Neutrophil (primary cell): Measurements from ENCODE around the gene ADI1.

Source experiments
- H3K27ac ChIP-seq: fragments of 200-600 bp; sonication (generic); 2 replicates; pipeline ENCODE4 v1.5.1; 2016; ENCODE audit warnings: mild to moderate bottlenecking, moderate library complexity
- H3K27me3 ChIP-seq: fragments of 200-600 bp; sonication (generic); 2 replicates; pipeline ENCODE4 v1.6.0; 2016; ENCODE audit warnings: mild to moderate bottlenecking
- H3K36me3 ChIP-seq: fragments of 200-600 bp; sonication (generic); 2 replicates; pipeline ENCODE4 v1.5.1; 2017
- H3K4me1 ChIP-seq, 2 experiments: fragments of 200-600 bp in 1 of 2; sonication (generic) in 1 of 2; 1 replicate in 1 of 2; 2 replicates in 1 of 2; pipeline versions ENCODE4 v1.5.1 to v1.6.1; 2013 to 2016; ENCODE audit warnings: low read depth in 1 of 2, low read length in 1 of 2, mild to moderate bottlenecking in 1 of 2, moderate library complexity in 1 of 2; ENCODE audit not compliant: control insufficient read depth in 1 of 2, insufficient read depth in 1 of 2
- H3K4me3 ChIP-seq, 2 experiments: fragments of 200-600 bp in 1 of 2; sonication (generic) in 1 of 2; 1 replicate in 1 of 2; 2 replicates in 1 of 2; pipeline ENCODE4 v1.5.1; 2013 to 2016; ENCODE audit warnings: low read depth in 1 of 2, low read length in 1 of 2, mild to moderate bottlenecking in 1 of 2, moderate library complexity in 1 of 2
- H3K9me3 ChIP-seq: fragments of 200-600 bp; sonication (generic); 2 replicates; pipeline ENCODE4 v1.5.1; 2016
- CTCF ChIP-seq: fragments of 200-600 bp; sonication (generic); IDR thresholded peaks from 2 replicates; pipeline ENCODE4 v1.5.1; 2016; ENCODE audit warnings: antibody characterized with exemption

The ADI1 gene

DNA sequence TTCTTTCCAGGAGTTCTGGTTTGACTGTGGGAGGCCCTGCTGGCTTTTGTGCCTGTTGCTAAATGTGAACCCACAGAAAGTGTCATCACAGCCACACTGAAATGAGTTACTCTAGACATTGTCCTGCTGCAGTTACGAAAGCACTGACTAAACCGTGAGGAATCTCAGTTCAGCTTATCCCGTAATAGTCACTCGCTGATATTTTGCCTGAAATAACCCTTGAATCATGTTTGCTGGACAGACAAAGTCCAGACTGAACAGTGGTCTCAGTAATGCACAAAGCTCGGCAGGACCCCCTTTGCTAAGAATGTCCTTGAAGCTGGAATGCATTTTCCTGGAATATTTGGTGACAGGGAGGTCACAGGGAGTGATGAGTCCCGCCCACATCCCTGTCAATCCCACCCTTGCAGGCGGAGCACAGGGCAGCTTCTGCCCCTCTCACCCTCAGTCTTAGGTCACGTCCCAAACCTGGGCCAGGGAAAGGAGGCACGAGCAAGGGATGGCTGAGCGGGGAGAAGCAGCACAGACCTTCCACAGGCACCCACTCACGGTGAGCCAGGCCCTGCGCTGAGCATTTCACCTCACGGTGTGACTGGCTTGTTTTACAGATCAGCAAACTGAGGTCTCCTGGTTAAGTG is 53.4 kb downstream of the ADI1 start:
- Histone ChIP-seq H3K9me3 (no peaks in the 10 kb centered on the region), H3K27me3 (no peaks in the 10 kb centered on the region), H3K4me1 (no peaks in the 10 kb centered on the region), H3K36me3 (peaks cover 95% of the 10 kb centered on the region), H3K27ac (no peak overlapping the region), H3K4me3 (no peak overlapping the region)
- TF ChIP-seq CTCF = no peak

DNA sequence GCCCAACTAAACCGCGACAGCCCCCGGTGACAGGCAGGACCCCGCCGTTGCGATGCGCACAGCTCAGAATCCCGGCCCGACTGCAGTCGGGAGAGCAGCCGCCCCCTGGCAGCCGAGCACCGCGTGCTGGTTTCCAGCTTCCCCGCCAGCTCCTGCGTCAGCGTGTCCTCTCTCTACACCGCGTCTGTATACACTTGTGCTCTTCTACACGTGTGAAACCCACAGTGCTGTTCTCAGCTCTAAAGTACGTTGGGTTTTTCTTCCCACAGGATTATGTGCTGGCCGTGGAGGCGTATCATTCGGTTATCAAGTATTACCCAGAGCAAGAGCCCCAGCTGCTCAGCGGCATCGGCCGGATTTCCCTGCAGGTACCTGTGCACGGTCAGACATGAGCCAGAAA is 54.0 kb downstream of the ADI1 start:
- no peak overlapping the region for H3K4me3 ChIP-seq
- peaks cover 93% of the 10 kb centered on the region for H3K36me3 ChIP-seq
- H3K9me3 ChIP-seq = no peaks in the 10 kb centered on the region
- H3K27me3 ChIP-seq = no peaks in the 10 kb centered on the region
- no peak overlapping the region for H3K27ac ChIP-seq
- no peaks in the 10 kb centered on the region for H3K4me1 ChIP-seq
- TF ChIP-seq CTCF = no peak

GRCh38 chr2:3464401-3465005 is 54.8 kb downstream of the ADI1 start:
- Histone ChIP-seq H3K9me3 (no peaks in the 10 kb centered on the region), H3K4me3 (no peak overlapping the region), H3K4me1 (no peaks in the 10 kb centered on the region), H3K27ac (no peak overlapping the region), H3K36me3 (peaks cover 87% of the 10 kb centered on the region), H3K27me3 (no peaks in the 10 kb centered on the region)
- TF ChIP-seq CTCF = no peak

DNA sequence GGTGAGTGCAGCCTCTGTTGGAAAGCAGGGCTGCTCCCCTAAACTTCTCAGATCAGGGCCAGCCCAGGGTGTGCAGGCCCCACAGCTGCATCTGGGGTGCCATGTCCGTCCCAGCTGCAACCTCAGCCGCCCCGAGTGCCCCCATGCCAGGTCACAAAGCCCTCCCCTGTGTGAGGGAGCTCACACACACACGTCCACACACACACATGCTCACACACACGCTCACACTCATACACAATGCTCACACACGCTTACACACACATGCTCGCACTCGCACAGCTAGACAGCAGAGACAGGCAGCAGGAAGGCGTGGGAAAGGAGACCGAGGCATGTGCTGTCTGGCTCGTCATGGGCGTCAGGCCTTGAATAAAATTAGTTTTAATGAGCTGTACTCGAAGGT is 55.4 kb downstream of the ADI1 start:
- Histone ChIP-seq H3K9me3 (no peaks in the 10 kb centered on the region), H3K4me1 (no peaks in the 10 kb centered on the region), H3K36me3 (peaks cover 87% of the 10 kb centered on the region), H3K4me3 (no peak overlapping the region), H3K27me3 (no peaks in the 10 kb centered on the region), H3K27ac (no peak overlapping the region)
- TF ChIP-seq CTCF = no peak

GRCh38 chr2:3463186-3463835 is 56.0 kb downstream of the ADI1 start:
- no peak overlapping the region for H3K27ac ChIP-seq
- H3K36me3 ChIP-seq = peaks cover 87% of the 10 kb centered on the region
- no peaks in the 10 kb centered on the region for H3K9me3 ChIP-seq
- H3K27me3 ChIP-seq = no peaks in the 10 kb centered on the region
- no peak overlapping the region for H3K4me3 ChIP-seq
- TF ChIP-seq CTCF = no peak
- no peaks in the 10 kb centered on the region for H3K4me1 ChIP-seq
